NCI-H69 (cell line): ENCODE data around the gene PJA2.

Experiments
- DNase-seq: peaks from one replicate; lab custom pipeline; 2025; lab: John Stamatoyannopoulos, UW

The PJA2 gene

GRCh38 chr5:109350537-109351270 lies 59.1 kb downstream of the PJA2 start:
- DNase-seq = no peak

- DNase-seq = no peak
These were observed 60.4 kb downstream of the PJA2 start for GRCh38 chr5:109349388-109349787.

GRCh38 chr5:109347252-109347888 lies 62.4 kb downstream of the PJA2 start:
- peak; percentile 85 for DNase-seq

GRCh38 chr5:109345699-109346098 lies 64.1 kb downstream of the PJA2 start:
- no peak for DNase-seq

GRCh38 chr5:109340351-109340750 lies 69.4 kb downstream of the PJA2 start:
- no peak for DNase-seq

GRCh38 chr5:109335114-109335513 lies 74.7 kb downstream of the PJA2 start:
- DNase-seq = no peak

GRCh38 chr5:109334056-109334455 lies 75.7 kb downstream of the PJA2 start:
- DNase-seq = no peak

- DNase-seq = no peak
These were observed 80.2 kb downstream of the PJA2 start for GRCh38 chr5:109329333-109330237.

GRCh38 chr5:109328626-109329025 lies 81.1 kb downstream of the PJA2 start:
- DNase-seq = no peak

GRCh38 chr5:109327570-109327969 lies 82.2 kb downstream of the PJA2 start:
- DNase-seq = no peak

GRCh38 chr5:109326919-109327318 lies 82.9 kb downstream of the PJA2 start:
- no peak for DNase-seq

- DNase-seq = no peak
These were observed 84.3 kb downstream of the PJA2 start for GRCh38 chr5:109325456-109325855.

- no peak for DNase-seq
These were observed 84.8 kb downstream of the PJA2 start for GRCh38 chr5:109324931-109325330.

GRCh38 chr5:109324351-109324750 lies 85.4 kb downstream of the PJA2 start:
- no peak for DNase-seq

GRCh38 chr5:109322694-109323093 lies 87.1 kb downstream of the PJA2 start:
- DNase-seq = no peak

GRCh38 chr5:109319351-109319750 lies 90.4 kb downstream of the PJA2 start:
- DNase-seq = no peak

- no peak for DNase-seq
These were observed 91.2 kb downstream of the PJA2 start for GRCh38 chr5:109318455-109319108.

GRCh38 chr5:109316634-109317033 lies 93.1 kb downstream of the PJA2 start:
- no peak for DNase-seq

- no peak for DNase-seq
These were observed 94.5 kb downstream of the PJA2 start for GRCh38 chr5:109315245-109315644.

GRCh38 chr5:109313127-109313526 lies 96.6 kb downstream of the PJA2 start:
- no peak for DNase-seq

GRCh38 chr5:109312695-109313094 lies 97.1 kb downstream of the PJA2 start:
- DNase-seq = peak; percentile 72

GRCh38 chr5:109310315-109310714 lies 99.5 kb downstream of the PJA2 start:
- DNase-seq = no peak
